Measurements from ENCODE around the gene FHIT.

GRCh38 chr3:60932170-60932569 lies 319.1 kb downstream of the FHIT start:
- TF ChIP-seq CTCF (IDR thresholded peaks at IDR 0.05; ENCODE audit: low read depth, low read length, missing input control) (no peak), REST (IDR thresholded peaks at IDR 0.05) (no peak), MAX (IDR thresholded peaks at IDR 0.05) (no peak), RAD21 (IDR thresholded peaks at IDR 0.05) (no peak), ZBTB33 (IDR thresholded peaks at IDR 0.05) (no peak), TAF1 (conservative IDR thresholded peaks at IDR 0.05) (no peak), FOXA1 (IDR thresholded peaks at IDR 0.05) (no peak), NR2F2 (IDR thresholded peaks at IDR 0.05) (no peak), GABPA (IDR thresholded peaks at IDR 0.05 in 1 of 2, conservative IDR thresholded peaks at IDR 0.05 in 1 of 2) (no peak), SP1 (IDR thresholded peaks at IDR 0.05) (no peak), YY1 (IDR thresholded peaks at IDR 0.05) (no peak), RXRA (IDR thresholded peaks at IDR 0.05) (no peak), JUND (IDR thresholded peaks at IDR 0.05) (no peak)

Measured in liver (tissue), 3 donors.